GM10248 (cell line): ENCODE results near the gene TRIM32.

ENCODE experiments used
- CTCF ChIA-PET: fragments of 300-600 bp; sonication (Branson Sonifier 250); formaldehyde crosslinking; extraction: SDS; loops from one replicate; lab custom pipeline; 2021; ENCODE audit warnings: antibody characterized with exemption; lab: Yijun Ruan, JAX
- POLR2A ChIA-PET: fragments of 350-650 bp; sonication (Branson Sonifier 250); formaldehyde crosslinking; extraction: SDS; loops from one replicate; lab custom pipeline; 2020; ENCODE audit warnings: antibody characterized with exemption; lab: Yijun Ruan, JAX
- DNase-seq: peaks from one replicate; pipeline ENCODE4 v3.0.0; 2012; ENCODE audit errors: extremely low spot score
- CTCF ChIP-seq: IDR thresholded peaks from 2 replicates; pipeline ENCODE4 v1.5.1; 2012; ENCODE audit warnings: mild to moderate bottlenecking, low read depth; ENCODE audit errors: extremely low read depth, missing control alignments, control extremely low read depth

Gene TRIM32

GRCh38 chr9:116673375-116673774 is 13.7 kb upstream of the TRIM32 start:
- no peak for TF ChIP-seq CTCF
- POLR2A ChIA-PET, result no interaction called here
- CTCF ChIA-PET, result interaction anchor here (1.4 to 2.2 kb wide), 2 partner anchors 13 to 63 kb away, joined by 3 to 5 read pairs; partner anchors contain the start of gene TRIM32
- DNase-seq, result no peak

GRCh38 chr9:116674210-116674980 is 12.7 kb upstream of the TRIM32 start:
- CTCF ChIA-PET, result interaction anchor here (1.4 to 3.7 kb wide), 3 partner anchors 12 to 62 kb away, joined by 3 to 17 read pairs (median 5); partner anchors contain the start of gene TRIM32
- no peak for DNase-seq
- POLR2A ChIA-PET, result no interaction called here
- TF ChIP-seq CTCF, result no peak

- ChIA-PET POLR2A (no interaction called here), CTCF (no interaction called here)
- no peak for DNase-seq
- no peak for TF ChIP-seq CTCF
Observed at GRCh38 chr9:116683535-116683934, 3.6 kb upstream of the TRIM32 start.

- POLR2A ChIA-PET, result no interaction called here
- TF ChIP-seq CTCF, result no peak
- no peak for DNase-seq
- CTCF ChIA-PET, result interaction anchor here (1.4 kb wide), 1 partner anchor 23 kb away, joined by 6 read pairs; no protein-coding TSS in a partner anchor
Observed at GRCh38 chr9:116685166-116685565, 1.9 kb upstream of the TRIM32 start.

GRCh38 chr9:116686135-116686534 is 970 bp upstream of the TRIM32 start:
- ChIA-PET POLR2A (no interaction called here), CTCF (interaction anchor here (1.0 to 1.5 kb wide), 5 partner anchors 11 to 175 kb away, joined by 3 to 6 read pairs (median 3); no protein-coding TSS in a partner anchor)
- DNase-seq, result no peak
- no peak for TF ChIP-seq CTCF

- no peak for DNase-seq
- no peak for TF ChIP-seq CTCF
- CTCF ChIA-PET, result interaction anchor here (1.0 to 1.5 kb wide), 4 partner anchors 11 to 175 kb away, joined by 3 to 5 read pairs (median 3); no protein-coding TSS in a partner anchor
- POLR2A ChIA-PET, result no interaction called here
Observed at GRCh38 chr9:116686693-116687073, 422 bp upstream of the TRIM32 start.
